K562 (cell line): Measurements from ENCODE around the gene BRWD1. TPM values are rescaled to one million over a fixed set of nuclear protein-coding genes. Genes with fewer than 3 reads are reported as not detected.

ENCODE experiments used
- AFF1 ChIP-seq, 2 experiments: fragments of 450-650 bp; IDR thresholded peaks; 2 replicates each; pipeline ENCODE4 v1.6.1; 2018; ENCODE audit warnings: mild to moderate bottlenecking in 2 of 2, low read depth in 1 of 2; ENCODE audit not compliant: partially characterized antibody in 2 of 2
- FOXO4 ChIP-seq: fragments of 450-650 bp; formaldehyde crosslinking; IDR thresholded peaks from 2 replicates; pipeline ENCODE4 v1.4.0; 2020; ENCODE audit warnings: mild to moderate bottlenecking, moderate library complexity
- HDGF ChIP-seq: fragments of 450-650 bp; IDR thresholded peaks from 2 replicates; pipeline ENCODE4 v1.6.1; 2016
- KLF10 ChIP-seq: fragments of 250-450 bp; sonication (Bioruptor Pico); IDR thresholded peaks from 2 replicates; pipeline ENCODE4 v1.6.1; 2021; ENCODE audit warnings: matching md5 sums
- NR1H2 ChIP-seq: sonication (generic); formaldehyde crosslinking; IDR thresholded peaks from 2 replicates; pipeline ENCODE4 v1.4.0; 2020; ENCODE audit warnings: mild to moderate bottlenecking, missing genetic modification reagents
- RBFOX2 ChIP-seq: fragments of 200-400 bp; formaldehyde crosslinking; IDR thresholded peaks from 2 replicates; pipeline ENCODE4 v1.6.1; 2017; ENCODE audit warnings: low read depth, mild to moderate bottlenecking, low read length, moderate library complexity
- REST ChIP-seq, 2 experiments: fragments of 450-650 bp; formaldehyde crosslinking in 1 of 2; IDR thresholded peaks; 2 replicates each; pipeline versions ENCODE4 v1.4.0 to v1.6.1; 2014 to 2020; ENCODE audit warnings: mild to moderate bottlenecking in 2 of 2, borderline replicate concordance in 1 of 2, low read depth in 1 of 2
- RFX5 ChIP-seq: IDR thresholded peaks from 2 replicates; pipeline ENCODE4 v1.6.1; 2011; ENCODE audit warnings: low read depth, mild to moderate bottlenecking, improper control_type of control experiment, low read length
- VEZF1 ChIP-seq: fragments of 200-800 bp; sonication (Bioruptor generic); IDR thresholded peaks from 2 replicates; pipeline ENCODE4 v1.6.1; 2017; ENCODE audit warnings: missing genetic modification characterization, missing compliant biosample characterization
- ZNF274 ChIP-seq: IDR thresholded peaks from 2 replicates; pipeline ENCODE4 v1.6.1; 2011; ENCODE audit warnings: low read depth, mild to moderate bottlenecking, low read length, moderate library complexity, borderline replicate concordance
- polyA plus RNA-seq, 8 experiments: library from polyadenylated mRNA; depleted of rRNA in 4 of 8; stranded (reverse) in 5 of 8; unstranded in 3 of 8; fragments of >200 nt; fragmentation: Nextera tagmentation in 2 of 8; fragmentation: Illumina TruSeq in 1 of 8; extraction: Ambion mirVana in 2 of 8; extraction: Trizol in 1 of 8; gene quantifications; 2 replicates each; pipeline versions ENCODE4 v1.2.1 to v1.2.3, GENCODE V29; 2011 to 2014; ENCODE audit warnings: inconsistent platforms in 1 of 8, missing spikeins in 1 of 8
- total RNA-seq, 7 experiments: library from RNA; depleted of rRNA in 6 of 7; stranded (reverse); fragments of >200 nt in 6 of 7; fragmentation: Illumina TruSeq in 2 of 7; extraction: Trizol in 2 of 7; gene quantifications; 2 replicates each; pipeline versions ENCODE4 v1.2.1 to v1.2.3, GENCODE V29; 2011 to 2021; ENCODE audit warnings: low replicate concordance in 1 of 7

Gene BRWD1
- total and polyA plus RNA-seq, 9 of the 15 experiments (the other 6 are each of a cell fraction or from before 2014, with no cell fraction given): 10.1 to 60.2 (median 34.1) TPM

GRCh38 chr21:39348355-39349210 is 35.2 kb upstream of the BRWD1 start, which contains the start of gene HMGN1 (continued):
- TF ChIP-seq AFF1 (IDR thresholded peaks at IDR 0.05; ENCODE audit: low read depth in 1 of 2, partially characterized antibody in 2 of 2): no peak
- no peak for TF ChIP-seq HDGF
- TF ChIP-seq FOXO4 (CRISPR knock-in tag): no peak
- no peak for TF ChIP-seq RFX5
- TF ChIP-seq NR1H2: no peak
- TF ChIP-seq ZNF274: no peak
- TF ChIP-seq VEZF1 (CRISPR knock-in tag): peak; percentile 100
- no peak for TF ChIP-seq KLF10
- peak; percentile 86 for TF ChIP-seq RBFOX2
- TF ChIP-seq REST (IDR thresholded peaks at IDR 0.05; ENCODE audit: borderline replicate concordance): peak; percentile 99
- peak; percentile 74; the same call in 1 of the 2 replicates for TF ChIP-seq REST (CRISPR knock-in tag; IDR thresholded peaks at IDR 0.05; ENCODE audit: low read depth)
